Calu3 (cell line): ENCODE data around the gene GTF2IRD1. TPM values are rescaled to one million over a fixed set of nuclear protein-coding genes. Genes with fewer than 3 reads are reported as not detected.

Source experiments
- Bru-seq: library from RNA; stranded (reverse); fragments of 400-500 nt; gene quantifications from one replicate; lab custom pipeline; 2021; lab: Mats Ljungman, UMichigan
- BruChase-seq, 2 experiments: library from RNA; stranded (reverse); fragments of 400-500 nt; gene quantifications; one replicate each; lab custom pipeline; 2021; lab: Mats Ljungman, UMichigan
- BruUV-seq: library from RNA; stranded (reverse); fragments of 400-500 nt; replicated peaks from 2 replicates; lab custom pipeline; 2021; lab: Mats Ljungman, UMichigan
- CTCF ChIA-PET: fragments of 300-600 bp; sonication (Branson Sonifier 250); formaldehyde crosslinking; loops from one replicate; lab custom pipeline; 2022; ENCODE audit warnings: antibody characterized with exemption; lab: Charles Lee
- DNase-seq: peaks from one replicate; pipeline ENCODE4 v3.0.0; 2022
- H3K27ac Mint-ChIP-seq: one replicate; pipeline ENCODE4 v1.8.0; 2022; ENCODE audit warnings: mixed read lengths; ENCODE audit not compliant: unreplicated experiment
- H3K27me3 Mint-ChIP-seq: one replicate; pipeline ENCODE4 v1.8.0; 2022; ENCODE audit warnings: mixed read lengths; ENCODE audit not compliant: unreplicated experiment
- H3K36me3 Mint-ChIP-seq: one replicate; pipeline ENCODE4 v1.8.0; 2022; ENCODE audit warnings: mild to moderate bottlenecking, moderate library complexity, mixed read lengths; ENCODE audit not compliant: insufficient read depth, unreplicated experiment
- H3K4me1 Mint-ChIP-seq: one replicate; pipeline ENCODE4 v1.8.0; 2022; ENCODE audit warnings: mild to moderate bottlenecking, low read depth, mixed read lengths; ENCODE audit not compliant: unreplicated experiment
- H3K4me3 Mint-ChIP-seq: one replicate; pipeline ENCODE4 v1.8.0; 2022; ENCODE audit warnings: mild to moderate bottlenecking, low read depth, moderate library complexity, mixed read lengths; ENCODE audit not compliant: unreplicated experiment
- H3K9me3 Mint-ChIP-seq: one replicate; pipeline ENCODE4 v1.8.0; 2022; ENCODE audit warnings: low read depth, mixed read lengths; ENCODE audit not compliant: unreplicated experiment
- intact Hi-C: fragments of 100-400 bp; cut with micrococcal nuclease; formaldehyde crosslinking; loops from one replicate; pipeline ENCODE4 v1.10.0; 2022; ENCODE audit not compliant: unreplicated experiment
- long read RNA-seq: library from polyadenylated mRNA; stranded (forward); transcript quantifications from one replicate; pipeline ENCODE4 v2.0.0, GENCODE V29; 2022
- total RNA-seq: library from RNA; stranded (reverse); gene quantifications from 2 replicates; pipeline ENCODE4 v1.2.3, GENCODE V29; 2022
- TF ChIP-seq, protein P1 (sequence below): fragments of 200-600 bp; IDR thresholded peaks from one replicate; pipeline ENCODE4 v1.8.0; 2022; ENCODE audit warnings: antibody characterized with exemption; ENCODE audit not compliant: unreplicated experiment

Gene GTF2IRD1, protein sequence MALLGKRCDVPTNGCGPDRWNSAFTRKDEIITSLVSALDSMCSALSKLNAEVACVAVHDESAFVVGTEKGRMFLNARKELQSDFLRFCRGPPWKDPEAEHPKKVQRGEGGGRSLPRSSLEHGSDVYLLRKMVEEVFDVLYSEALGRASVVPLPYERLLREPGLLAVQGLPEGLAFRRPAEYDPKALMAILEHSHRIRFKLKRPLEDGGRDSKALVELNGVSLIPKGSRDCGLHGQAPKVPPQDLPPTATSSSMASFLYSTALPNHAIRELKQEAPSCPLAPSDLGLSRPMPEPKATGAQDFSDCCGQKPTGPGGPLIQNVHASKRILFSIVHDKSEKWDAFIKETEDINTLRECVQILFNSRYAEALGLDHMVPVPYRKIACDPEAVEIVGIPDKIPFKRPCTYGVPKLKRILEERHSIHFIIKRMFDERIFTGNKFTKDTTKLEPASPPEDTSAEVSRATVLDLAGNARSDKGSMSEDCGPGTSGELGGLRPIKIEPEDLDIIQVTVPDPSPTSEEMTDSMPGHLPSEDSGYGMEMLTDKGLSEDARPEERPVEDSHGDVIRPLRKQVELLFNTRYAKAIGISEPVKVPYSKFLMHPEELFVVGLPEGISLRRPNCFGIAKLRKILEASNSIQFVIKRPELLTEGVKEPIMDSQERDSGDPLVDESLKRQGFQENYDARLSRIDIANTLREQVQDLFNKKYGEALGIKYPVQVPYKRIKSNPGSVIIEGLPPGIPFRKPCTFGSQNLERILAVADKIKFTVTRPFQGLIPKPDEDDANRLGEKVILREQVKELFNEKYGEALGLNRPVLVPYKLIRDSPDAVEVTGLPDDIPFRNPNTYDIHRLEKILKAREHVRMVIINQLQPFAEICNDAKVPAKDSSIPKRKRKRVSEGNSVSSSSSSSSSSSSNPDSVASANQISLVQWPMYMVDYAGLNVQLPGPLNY
- total RNA-seq (29.2 and 31.1 TPM in 2 replicates), Bru-seq, nascent RNA (percentile 59 among the genes with signal in this experiment), BruChase-seq, experiment 1, labeled RNA remaining after a 6-hour chase (percentile 67 among the genes with signal in this experiment), BruChase-seq, experiment 2, labeled RNA remaining after a 2-hour chase (percentile 68 among the genes with signal in this experiment)
- long read RNA-seq, transcript GTF2IRD1-202 (27 exons, 3,077 nt): major isoform, 5 of 18 reads
- long read RNA-seq, partial matches to known transcripts: 2 of 18 reads
- long read RNA-seq, other reads (novel, unspliced or antisense): 8 of 18 reads

- H3K9me3 Mint-ChIP-seq: no peaks in the 10 kb centered on the region
- H3K27ac Mint-ChIP-seq: peak within 1 kb of the TSS; percentile 88
- no peaks in the 10 kb centered on the region for H3K4me1 Mint-ChIP-seq
- DNase-seq: peak; percentile 65
- CTCF ChIA-PET: no interaction called here
- intact Hi-C loops: no loop called here
- H3K27me3 Mint-ChIP-seq: peaks cover 13% of the 10 kb centered on the region
- no TSS peak for BruUV-seq
- TF ChIP-seq, protein P1, sequence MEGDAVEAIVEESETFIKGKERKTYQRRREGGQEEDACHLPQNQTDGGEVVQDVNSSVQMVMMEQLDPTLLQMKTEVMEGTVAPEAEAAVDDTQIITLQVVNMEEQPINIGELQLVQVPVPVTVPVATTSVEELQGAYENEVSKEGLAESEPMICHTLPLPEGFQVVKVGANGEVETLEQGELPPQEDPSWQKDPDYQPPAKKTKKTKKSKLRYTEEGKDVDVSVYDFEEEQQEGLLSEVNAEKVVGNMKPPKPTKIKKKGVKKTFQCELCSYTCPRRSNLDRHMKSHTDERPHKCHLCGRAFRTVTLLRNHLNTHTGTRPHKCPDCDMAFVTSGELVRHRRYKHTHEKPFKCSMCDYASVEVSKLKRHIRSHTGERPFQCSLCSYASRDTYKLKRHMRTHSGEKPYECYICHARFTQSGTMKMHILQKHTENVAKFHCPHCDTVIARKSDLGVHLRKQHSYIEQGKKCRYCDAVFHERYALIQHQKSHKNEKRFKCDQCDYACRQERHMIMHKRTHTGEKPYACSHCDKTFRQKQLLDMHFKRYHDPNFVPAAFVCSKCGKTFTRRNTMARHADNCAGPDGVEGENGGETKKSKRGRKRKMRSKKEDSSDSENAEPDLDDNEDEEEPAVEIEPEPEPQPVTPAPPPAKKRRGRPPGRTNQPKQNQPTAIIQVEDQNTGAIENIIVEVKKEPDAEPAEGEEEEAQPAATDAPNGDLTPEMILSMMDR: no peak
- peaks cover 24% of the 10 kb centered on the region for H3K36me3 Mint-ChIP-seq
- peak within 1 kb of the TSS; percentile 70 for H3K4me3 Mint-ChIP-seq
Observed at GRCh38 chr7:74453322-74454011, at the start of gene GTF2IRD1. Gene GTF2IRD1, plus strand, starts transcription at chr7:74453906. Its CDS starts 54,175 bp downstream, at chr7:74508081.

DNA sequence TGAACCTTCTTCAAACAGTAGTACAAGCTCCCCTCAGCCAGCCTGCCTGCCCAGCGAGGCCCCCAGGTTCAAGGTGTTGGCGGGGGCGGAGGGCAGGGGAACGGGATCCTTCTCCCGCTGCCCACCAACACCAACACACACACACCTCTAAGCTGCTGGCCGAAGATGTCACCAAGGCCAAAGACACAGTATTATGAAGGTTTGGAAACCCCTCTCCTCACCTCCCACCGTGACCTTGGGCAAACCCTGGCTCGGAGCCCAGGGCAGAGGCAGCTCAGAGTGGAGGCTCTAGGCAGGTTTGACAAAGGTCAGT, 49.4 kb upstream of the GTF2IRD1 start:
- BruUV-seq: no TSS peak
- no peak for DNase-seq
- Mint-ChIP-seq H3K9me3 (no peaks in the 10 kb centered on the region), H3K4me1 (no peaks in the 10 kb centered on the region), H3K36me3 (peaks cover 27% of the 10 kb centered on the region), H3K27ac (no peak overlapping the region), H3K27me3 (no peaks in the 10 kb centered on the region), H3K4me3 (no peak overlapping the region)
- intact Hi-C loops: loop anchor here (5.0 kb wide), 1 partner anchor 337 kb away; no protein-coding TSS in a partner anchor
- TF ChIP-seq, protein P1: no peak
- CTCF ChIA-PET: no interaction called here

- Mint-ChIP-seq H3K4me1 (no peaks in the 10 kb centered on the region), H3K27me3 (no peaks in the 10 kb centered on the region), H3K27ac (no peak overlapping the region), H3K9me3 (no peaks in the 10 kb centered on the region), H3K4me3 (no peak overlapping the region), H3K36me3 (peaks cover 31% of the 10 kb centered on the region)
- intact Hi-C loops: loop anchor here (5.0 kb wide), 1 partner anchor 337 kb away; no protein-coding TSS in a partner anchor
- no peak for DNase-seq
- TF ChIP-seq, protein P1: no peak
- CTCF ChIA-PET: no interaction called here
- BruUV-seq: no TSS peak
Observed at GRCh38 chr7:74404741-74405140, 49.0 kb upstream of the GTF2IRD1 start.
